A549 (cell line): ENCODE data around the gene ACBD5.

Source experiments
- POLR2A ChIP-seq: IDR thresholded peaks from 2 replicates; pipeline ENCODE4 v1.6.1; 2012; ENCODE audit warnings: mild to moderate bottlenecking, low read length
- RNF2 ChIP-seq: fragments of 200-600 bp; sonication (generic); IDR thresholded peaks from 2 replicates; pipeline ENCODE4 v1.6.1; 2016; ENCODE audit warnings: low read depth, mild to moderate bottlenecking, antibody characterized with exemption, moderate library complexity, borderline replicate concordance

DNA sequence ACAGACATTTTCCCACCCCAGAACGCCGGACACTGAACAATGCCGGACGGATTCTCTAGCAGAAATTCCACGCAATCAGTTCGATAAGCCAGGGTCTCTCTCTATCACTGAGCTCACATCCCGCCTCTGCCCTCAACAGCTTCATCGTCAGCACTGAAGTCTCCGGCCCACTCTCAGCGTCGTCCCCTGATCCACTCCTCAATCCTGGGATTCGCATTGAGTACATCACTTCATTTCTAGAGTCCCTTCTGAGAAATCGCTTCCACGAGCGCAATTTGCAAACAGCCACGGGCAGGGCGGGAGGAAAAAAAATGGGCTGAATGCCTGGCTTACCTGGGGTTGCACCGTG, 86.8 kb downstream of the ACBD5 start:
- no peak for TF ChIP-seq POLR2A
- TF ChIP-seq RNF2, result no peak
